OCI-LY7 (cell line): Measurements from ENCODE around the gene ANKRD9. TPM values are rescaled to one million over a fixed set of nuclear protein-coding genes. Genes with fewer than 3 reads are reported as not detected.

Experiments
- BruUV-seq: library from RNA; stranded (reverse); fragments of 400-500 nt; replicated peaks from 2 replicates; lab custom pipeline; 2021; lab: Mats Ljungman, UMichigan
- CTCF ChIA-PET: fragments of 300-600 bp; sonication (Branson Sonifier 250); formaldehyde crosslinking; loops from one replicate; lab custom pipeline; 2022; ENCODE audit warnings: antibody characterized with exemption; ENCODE audit not compliant: unreplicated experiment; lab: Charles Lee
- POLR2A ChIA-PET: fragments of 300-600 bp; sonication (Branson Sonifier 250); formaldehyde crosslinking; loops from one replicate; lab custom pipeline; 2022; ENCODE audit warnings: antibody characterized with exemption; lab: Charles Lee
- DNase-seq: peaks from one replicate; pipeline ENCODE4 v3.0.0-alpha.2; 2015; ENCODE audit warnings: low spot score
- H2AFZ ChIP-seq: fragments of 200-600 bp; sonication (generic), shearing (Covaris generic); 2 replicates; pipeline ENCODE4 v1.6.1; 2014; ENCODE audit warnings: mild to moderate bottlenecking, antibody characterized with exemption, low read length, moderate library complexity
- H3K27ac ChIP-seq: fragments of 200-600 bp; sonication (generic); 2 replicates; pipeline ENCODE4 v1.5.1; 2014; ENCODE audit warnings: mixed run types, low read depth, mild to moderate bottlenecking, moderate library complexity, low read length, inconsistent platforms; ENCODE audit not compliant: poor library complexity, severe bottlenecking
- H3K36me3 ChIP-seq: fragments of 200-600 bp; sonication (generic); 2 replicates; pipeline ENCODE4 v1.6.1; 2014; ENCODE audit warnings: mild to moderate bottlenecking, antibody characterized with exemption, low read length, moderate library complexity, mixed read lengths; ENCODE audit not compliant: insufficient read depth
- H3K4me1 ChIP-seq: fragments of 200-600 bp; sonication (generic); 2 replicates; pipeline ENCODE4 v1.5.1; 2014; ENCODE audit warnings: mild to moderate bottlenecking, low read length; ENCODE audit not compliant: insufficient read depth, poor library complexity, severe bottlenecking
- H3K4me2 ChIP-seq: fragments of 200-600 bp; sonication (generic); 2 replicates; pipeline ENCODE4 v1.6.1; 2014; ENCODE audit warnings: mild to moderate bottlenecking, low read length
- H3K4me3 ChIP-seq: fragments of 200-600 bp; sonication (generic); 2 replicates; pipeline ENCODE4 v1.5.1; 2014; ENCODE audit warnings: mild to moderate bottlenecking, low read depth, low read length; ENCODE audit not compliant: poor library complexity, severe bottlenecking
- H3K79me2 ChIP-seq: fragments of 200-600 bp; sonication (generic); 2 replicates; pipeline ENCODE4 v1.6.1; 2016; ENCODE audit warnings: low read depth, mild to moderate bottlenecking, low read length, moderate library complexity, mixed read lengths; ENCODE audit not compliant: insufficient read depth
- H3K9me2 ChIP-seq: fragments of 200-600 bp; sonication (generic); 2 replicates; pipeline ENCODE4 v1.6.1; 2016; ENCODE audit warnings: mild to moderate bottlenecking, low read length, mixed read lengths; ENCODE audit not compliant: insufficient read depth
- H3K9me3 ChIP-seq: fragments of 200-600 bp; sonication (generic); 2 replicates; pipeline ENCODE4 v1.6.1; 2014; ENCODE audit warnings: mild to moderate bottlenecking, mixed run types, low read length, mixed read lengths
- H4K20me1 ChIP-seq: fragments of 200-600 bp; sonication (generic); 2 replicates; pipeline ENCODE4 v1.6.1; 2014; ENCODE audit warnings: mild to moderate bottlenecking, antibody characterized with exemption, low read length, moderate library complexity, mixed read lengths; ENCODE audit not compliant: insufficient read depth
- EZH2phosphoT487 ChIP-seq: fragments of 200-600 bp; sonication (generic); IDR thresholded peaks from 2 replicates; pipeline ENCODE4 v1.6.1; 2018; ENCODE audit warnings: low read depth, borderline replicate concordance, mild to moderate bottlenecking, mixed run types, antibody characterized with exemption, low read length, moderate library complexity, mixed read lengths
- intact Hi-C: fragments of 100-400 bp; cut with micrococcal nuclease; formaldehyde crosslinking; loops from one replicate; pipeline ENCODE4 v1.10.0; 2022; ENCODE audit not compliant: unreplicated experiment
- total RNA-seq, 2 experiments: library from RNA; depleted of rRNA in 1 of 2; stranded (reverse); fragments of >200 nt in 1 of 2; shearing (Covaris generic) in 1 of 2; gene quantifications; 2 replicates each; pipeline ENCODE4 v1.2.3, GENCODE V29; 2014 to 2022
- TF ChIP-seq, protein P1 (sequence below): fragments of 200-600 bp; sonication (generic); conservative IDR thresholded peaks from 2 replicates; pipeline ENCODE4 v1.5.1; 2014; ENCODE audit warnings: mild to moderate bottlenecking, antibody characterized with exemption, low read length, moderate library complexity, mixed read lengths

Gene ANKRD9
- total RNA-seq, 2 experiments from 2014 or later: 1.2 to 1.9 TPM

GRCh38 chr14:102557434-102558226, 48.1 kb upstream of the ANKRD9 start:
- no peaks in the 10 kb centered on the region for H3K9me3 ChIP-seq
- ChIA-PET POLR2A (no interaction called here), CTCF (interaction anchor here (0.6 kb wide), 1 partner anchor 29 kb away, joined by 3 read pairs; no protein-coding TSS in a partner anchor)
- TF ChIP-seq, protein P1, sequence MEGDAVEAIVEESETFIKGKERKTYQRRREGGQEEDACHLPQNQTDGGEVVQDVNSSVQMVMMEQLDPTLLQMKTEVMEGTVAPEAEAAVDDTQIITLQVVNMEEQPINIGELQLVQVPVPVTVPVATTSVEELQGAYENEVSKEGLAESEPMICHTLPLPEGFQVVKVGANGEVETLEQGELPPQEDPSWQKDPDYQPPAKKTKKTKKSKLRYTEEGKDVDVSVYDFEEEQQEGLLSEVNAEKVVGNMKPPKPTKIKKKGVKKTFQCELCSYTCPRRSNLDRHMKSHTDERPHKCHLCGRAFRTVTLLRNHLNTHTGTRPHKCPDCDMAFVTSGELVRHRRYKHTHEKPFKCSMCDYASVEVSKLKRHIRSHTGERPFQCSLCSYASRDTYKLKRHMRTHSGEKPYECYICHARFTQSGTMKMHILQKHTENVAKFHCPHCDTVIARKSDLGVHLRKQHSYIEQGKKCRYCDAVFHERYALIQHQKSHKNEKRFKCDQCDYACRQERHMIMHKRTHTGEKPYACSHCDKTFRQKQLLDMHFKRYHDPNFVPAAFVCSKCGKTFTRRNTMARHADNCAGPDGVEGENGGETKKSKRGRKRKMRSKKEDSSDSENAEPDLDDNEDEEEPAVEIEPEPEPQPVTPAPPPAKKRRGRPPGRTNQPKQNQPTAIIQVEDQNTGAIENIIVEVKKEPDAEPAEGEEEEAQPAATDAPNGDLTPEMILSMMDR: no peak
- TF ChIP-seq EZH2phosphoT487: no peak
- peaks cover 11% of the 10 kb centered on the region for H3K4me1 ChIP-seq
- BruUV-seq: no TSS peak
- H3K4me3 ChIP-seq: no peak overlapping the region
- DNase-seq: no peak
- H4K20me1 ChIP-seq: no peaks in the 10 kb centered on the region
- H3K27ac ChIP-seq: no peak overlapping the region
- H3K36me3 ChIP-seq: no peaks in the 10 kb centered on the region
- no peaks in the 10 kb centered on the region for H3K9me2 ChIP-seq
- H2AFZ ChIP-seq: no peak overlapping the region
- intact Hi-C loops: no loop called here
- H3K79me2 ChIP-seq: no peaks in the 10 kb centered on the region
- no peak overlapping the region for H3K4me2 ChIP-seq

- Histone ChIP-seq H3K4me2 (no peak overlapping the region), H3K4me3 (no peak overlapping the region), H3K9me3 (no peaks in the 10 kb centered on the region), H2AFZ (no peak overlapping the region), H3K4me1 (peaks cover 11% of the 10 kb centered on the region), H4K20me1 (no peaks in the 10 kb centered on the region), H3K9me2 (no peaks in the 10 kb centered on the region), H3K27ac (no peak overlapping the region), H3K79me2 (no peaks in the 10 kb centered on the region), H3K36me3 (no peaks in the 10 kb centered on the region)
- intact Hi-C loops: no loop called here
- no peak for DNase-seq
- CTCF ChIA-PET: no interaction called here
- no TSS peak for BruUV-seq
- POLR2A ChIA-PET: interaction anchor here (0.7 kb wide), 2 partner anchors 39 to 1293 kb away, joined by 6 to 8 read pairs; no protein-coding TSS in a partner anchor
- TF ChIP-seq, protein P1: no peak
- no peak for TF ChIP-seq EZH2phosphoT487
These were observed 46.6 kb upstream of the ANKRD9 start for GRCh38 chr14:102556098-102556677.
